B cell (primary cell): ENCODE data around the gene PRTN3. TPM values are rescaled to one million over a fixed set of nuclear protein-coding genes. Genes with fewer than 3 reads are reported as not detected.

Source experiments
- ATAC-seq: fragments of 200-7000 bp; cut with Tn5 transposase; one replicate; pipeline ENCODE4 v1.10.0; 2021; ENCODE audit warnings: low read depth, mild to moderate bottlenecking, moderate number of reproducible peaks, moderate library complexity
- CTCF ChIA-PET: fragments of 350-600 bp; sonication (Branson Sonifier 250); formaldehyde crosslinking; loops from one replicate; lab custom pipeline; 2021; ENCODE audit warnings: antibody characterized with exemption, inconsistent platforms; lab: Charles Lee
- POLR2A ChIA-PET: fragments of 350-600 bp; sonication (Branson Sonifier 250); formaldehyde crosslinking; loops from one replicate; lab custom pipeline; 2021; ENCODE audit warnings: antibody characterized with exemption; lab: Charles Lee
- DNase-seq: peaks from one replicate; pipeline ENCODE4 v3.0.0; 2013
- H2AFZ ChIP-seq: 2 replicates; pipeline ENCODE4 v1.6.1; 2012; ENCODE audit warnings: mild to moderate bottlenecking, low read depth, low read length; ENCODE audit not compliant: insufficient read depth, poor library complexity, severe bottlenecking
- H3K27ac ChIP-seq, 2 donors: 1 replicate in 1 of 2; 2 replicates in 1 of 2; pipeline ENCODE4 v1.5.1; 2012 to 2013; ENCODE audit warnings: low read length in 2 of 2, mild to moderate bottlenecking in 2 of 2, moderate library complexity in 1 of 2
- H3K27me3 ChIP-seq, 4 experiments: fragments of 200-600 bp in 1 of 4; sonication (generic) in 1 of 4; replicated peaks in 1 of 4; 1 replicate in 2 of 4; 2 replicates in 2 of 4; pipeline versions ENCODE4 v1.6.1 to v1.7.0; 2013 to 2016; ENCODE audit warnings: low read length in 3 of 4, mild to moderate bottlenecking in 2 of 4, mixed read lengths in 1 of 4, moderate library complexity in 1 of 4; ENCODE audit not compliant: insufficient read depth in 4 of 4, control insufficient read depth in 3 of 4; ENCODE audit errors: control extremely low read depth in 1 of 4
- H3K36me3 ChIP-seq, 2 experiments: replicated peaks in 1 of 2; 1 replicate in 1 of 2; 2 replicates in 1 of 2; pipeline versions ENCODE4 v1.6.1 to v1.7.1; 2013; ENCODE audit warnings: low read length in 1 of 2; ENCODE audit not compliant: insufficient read depth in 2 of 2, control insufficient read depth in 1 of 2; ENCODE audit errors: control extremely low read depth in 1 of 2, extremely low read depth in 1 of 2
- H3K4me1 ChIP-seq, 2 donors: fragments of 200-600 bp in 1 of 2; sonication (generic) in 1 of 2; 1 replicate in 1 of 2; 2 replicates in 1 of 2; pipeline versions ENCODE4 v1.5.1 to v1.6.1; 2013 to 2017; ENCODE audit warnings: low read length in 2 of 2; ENCODE audit not compliant: control insufficient read depth in 2 of 2, insufficient read depth in 2 of 2
- H3K4me2 ChIP-seq: replicated peaks from 2 replicates; pipeline ENCODE3; 2012; ENCODE audit warnings: mild to moderate bottlenecking, low read depth, low read length; ENCODE audit not compliant: poor library complexity, severe bottlenecking
- H3K4me3 ChIP-seq, 5 experiments: fragments of 200-600 bp in 1 of 5; sonication (generic) in 1 of 5; 1 replicate in 3 of 5; 2 replicates in 2 of 5; pipeline versions ENCODE4 v1.5.1 to v1.7.0; 2011 to 2016; ENCODE audit warnings: low read length in 4 of 5, mild to moderate bottlenecking in 4 of 5, low read depth in 2 of 5, control low read depth in 1 of 5, moderate library complexity in 1 of 5; ENCODE audit not compliant: insufficient read depth in 1 of 5; ENCODE audit errors: control extremely low read depth in 1 of 5, extremely low read depth in 1 of 5
- H3K79me2 ChIP-seq: fragments of 200-600 bp; sonication (generic); one replicate; pipeline ENCODE4 v1.6.0; 2016; ENCODE audit warnings: low read length; ENCODE audit not compliant: control insufficient read depth, insufficient read depth
- H3K9ac ChIP-seq: fragments of 200-600 bp; sonication (generic); 2 replicates; pipeline ENCODE4 v1.6.1; 2017; ENCODE audit warnings: mild to moderate bottlenecking, low read length, moderate library complexity
- H3K9me3 ChIP-seq, 3 donors: one replicate each; pipeline versions ENCODE4 v1.6.1 to v1.7.1; 2013; ENCODE audit warnings: low read length in 2 of 3; ENCODE audit not compliant: control insufficient read depth in 2 of 3, insufficient read depth in 1 of 3; ENCODE audit errors: control extremely low read depth in 1 of 3
- H4K20me1 ChIP-seq: 2 replicates; pipeline ENCODE4 v1.6.0; 2012; ENCODE audit warnings: mild to moderate bottlenecking, low read length; ENCODE audit not compliant: insufficient read depth, control insufficient read depth, poor library complexity, severe bottlenecking
- H3K27ac Mint-ChIP-seq: one replicate; pipeline ENCODE4 v1.8.0; 2021; ENCODE audit warnings: mixed read lengths
- H3K27me3 Mint-ChIP-seq: one replicate; pipeline ENCODE4 v1.8.0; 2021; ENCODE audit warnings: mixed read lengths
- H3K4me1 Mint-ChIP-seq: one replicate; pipeline ENCODE4 v1.8.0; 2021; ENCODE audit warnings: mixed read lengths
- H3K4me3 Mint-ChIP-seq: one replicate; pipeline ENCODE4 v1.8.0; 2021; ENCODE audit warnings: mixed read lengths
- H3K9me3 Mint-ChIP-seq: one replicate; pipeline ENCODE4 v1.8.0; 2022; ENCODE audit warnings: mixed read lengths; ENCODE audit not compliant: insufficient read depth
- CTCF ChIP-seq: fragments of 200-600 bp; IDR thresholded peaks from one replicate; pipeline ENCODE4 v1.8.0; 2022; ENCODE audit warnings: antibody characterized with exemption, mild to moderate bottlenecking
- EZH2 ChIP-seq: IDR thresholded peaks from 2 replicates; pipeline ENCODE4 v1.6.1; 2012; ENCODE audit warnings: borderline replicate concordance, low read depth, mild to moderate bottlenecking, moderate library complexity, low read length; ENCODE audit not compliant: insufficient read depth, poor library complexity, severe bottlenecking
- WGBS: methylation state at CpG from one replicate; pipeline ENCODE4 v1.1.5; 2013; ENCODE audit warnings: missing lambda C conversion rate; ENCODE audit not compliant: insufficient coverage; 5-methylcytosine and 5-hydroxymethylcytosine counted together
- intact Hi-C: fragments of 100-400 bp; cut with micrococcal nuclease; formaldehyde crosslinking; loops from one replicate; pipeline ENCODE4 v1.10.0; 2022
- polyA plus RNA-seq: library from polyadenylated mRNA; depleted of rRNA; stranded (reverse); fragments of >200 nt; gene quantifications from 2 replicates; pipeline ENCODE4 v1.2.3, GENCODE V29; 2012
- total RNA-seq, 2 donors: library from RNA; stranded (reverse); fragments of 120-200 nt in 1 of 2; gene quantifications; 1 replicate in 1 of 2; 2 replicates in 1 of 2; pipeline versions ENCODE4 v1.2.3 to v1.2.4, GENCODE V29; 2013 to 2022

PRTN3 gene
- total and polyA plus RNA-seq, 2 donors (not counting 1 experiment from before 2014, with no cell fraction given): not detected

- intact Hi-C loops: loop anchor here (1.0 to 2.0 kb wide), 2 partner anchors 16 to 30 kb away; no protein-coding TSS in a partner anchor
- peak within 1 kb of the TSS; percentile 92 for H3K4me2 ChIP-seq
- CTCF ChIA-PET: interaction anchor here (0.6 to 2.6 kb wide), 17 partner anchors 9 to 352 kb away, joined by 3 to 35 read pairs (median 4); partner anchors contain the start of gene WDR18
Observed at GRCh38 chr19:892894-893689, 52.3 kb downstream of the PRTN3 start, which contains the start of the genes MED16 and RNU6-9. TSS of gene MED16 (minus strand) at chr19:893187. CDS start at chr19:891131, 2,056 bp downstream. TSS of gene RNU6-9 (plus strand) at chr19:893484.

More at GRCh38 chr19:892894-893689, 52.3 kb downstream of the PRTN3 start, which contains the start of the genes MED16 and RNU6-9:
- Mint-ChIP-seq H3K27me3 (no peaks in the 10 kb centered on the region), H3K4me3 (peak within 1 kb of the TSS; percentile 95), H3K27ac (peak within 1 kb of the TSS; percentile 100), H3K4me1 (peaks cover 17% of the 10 kb centered on the region), H3K9me3 (no peaks in the 10 kb centered on the region)
- no peaks in the 10 kb centered on the region for H3K9me3 ChIP-seq
- peak within 1 kb of the TSS; percentile 90 for H3K9ac ChIP-seq
- ATAC-seq (peak; percentile 92), DNase-seq (peak; percentile 97)
- under 1% methylated on average over 55 of the region's 69 CpGs for WGBS
- peaks cover 5 to 31% of the 10 kb centered on the region in 2 donors for H3K4me1 ChIP-seq
- peaks cover 0 to 32% of the 10 kb centered on the region in 2 experiments for H3K36me3 ChIP-seq
- peaks cover 31% of the 10 kb centered on the region for H3K79me2 ChIP-seq
- peak within 1 kb of the TSS; percentile 52 to 91 (median 76) for H3K4me3 ChIP-seq
- no peaks in the 10 kb centered on the region for H3K27me3 ChIP-seq
- H2AFZ ChIP-seq: peak within 1 kb of the TSS; percentile 85
- H3K27ac ChIP-seq: peak within 1 kb of the TSS; percentile 96 to 98
- TF ChIP-seq CTCF (no peak), EZH2 (no peak)
- POLR2A ChIA-PET: interaction anchor here (0.6 to 3.8 kb wide), 12 partner anchors 9 to 373 kb away, joined by 3 to 56 read pairs (median 4); no protein-coding TSS in a partner anchor
- peaks cover 23% of the 10 kb centered on the region for H4K20me1 ChIP-seq
